HEK293 (cell line): ENCODE data around the gene GMEB2.

Experiments used
- CTCF ChIA-PET: fragments of 350-600 bp; formaldehyde crosslinking; extraction: SDS; loops from one replicate; lab custom pipeline; 2021; ENCODE audit warnings: antibody characterized with exemption; lab: Yijun Ruan, JAX
- POLR2A ChIA-PET: fragments of 300-600 bp; formaldehyde crosslinking; extraction: SDS; loops from one replicate; lab custom pipeline; 2020; ENCODE audit warnings: antibody characterized with exemption, inconsistent platforms; lab: Yijun Ruan, JAX
- H3K27ac ChIP-seq: fragments of 200-500 bp; sonication (Bioruptor generic); 2 replicates; pipeline ENCODE4 v1.5.1; 2014; ENCODE audit warnings: low read depth, low read length, control low read depth, inconsistent platforms; ENCODE audit errors: extremely low read depth
- H3K36me3 ChIP-seq, 2 experiments: fragments of 200-500 bp in 1 of 2; sonication (Bioruptor generic) in 1 of 2; 1 replicate in 1 of 2; 2 replicates in 1 of 2; pipeline ENCODE4 v1.5.1; 2014 to 2017; ENCODE audit warnings: inconsistent platforms in 2 of 2, low read length in 2 of 2; ENCODE audit not compliant: control insufficient read depth in 2 of 2, insufficient read depth in 1 of 2
- H3K4me1 ChIP-seq: fragments of 200-500 bp; sonication (Bioruptor generic); 2 replicates; pipeline ENCODE4 v1.5.1; 2014; ENCODE audit warnings: mild to moderate bottlenecking, low read length, inconsistent platforms; ENCODE audit not compliant: control insufficient read depth, insufficient read depth
- H3K4me3 ChIP-seq: 2 replicates; pipeline ENCODE4 v1.5.1; 2011; ENCODE audit warnings: low read depth, mild to moderate bottlenecking, control low read depth, low read length, moderate library complexity
- H3K9me3 ChIP-seq: fragments of 200-500 bp; sonication (Bioruptor generic); 2 replicates; pipeline ENCODE4 v1.5.1; 2014; ENCODE audit warnings: low read depth, low read length, inconsistent platforms; ENCODE audit not compliant: control insufficient read depth, insufficient read depth
- HOXD13 ChIP-seq: sonication (generic); formaldehyde crosslinking; IDR thresholded peaks from 2 replicates; pipeline ENCODE4 v1.8.0; 2022; ENCODE audit warnings: missing genetic modification reagents, borderline replicate concordance
- MEIS1 ChIP-seq: sonication (generic); formaldehyde crosslinking; IDR thresholded peaks from 2 replicates; pipeline ENCODE4 v1.8.1; 2022; ENCODE audit warnings: missing genetic modification reagents, mild to moderate bottlenecking, borderline replicate concordance
- MYNN ChIP-seq: fragments of 450-650 bp; formaldehyde crosslinking; IDR thresholded peaks from 2 replicates; pipeline ENCODE4 v1.5.1; 2016; ENCODE audit warnings: missing biosample characterization, missing genetic modification characterization, borderline replicate concordance
- ZIC2 ChIP-seq: fragments of 450-650 bp; formaldehyde crosslinking; IDR thresholded peaks from 2 replicates; pipeline ENCODE4 v1.5.1; 2016; ENCODE audit warnings: missing biosample characterization, missing genetic modification characterization
- ZNF114 ChIP-seq: fragments of 450-650 bp; formaldehyde crosslinking; IDR thresholded peaks from 2 replicates; pipeline ENCODE4 v1.5.0; 2017; ENCODE audit warnings: missing biosample characterization, missing genetic modification characterization
- ZNF133 ChIP-seq: fragments of 450-650 bp; formaldehyde crosslinking; IDR thresholded peaks from 2 replicates; pipeline ENCODE4 v1.5.1; 2016; ENCODE audit warnings: missing biosample characterization, missing genetic modification characterization
- ZNF146 ChIP-seq: fragments of 450-650 bp; formaldehyde crosslinking; IDR thresholded peaks from 2 replicates; pipeline ENCODE4 v1.5.1; 2016; ENCODE audit warnings: missing biosample characterization, missing genetic modification characterization
- ZNF184 ChIP-seq: fragments of 450-650 bp; IDR thresholded peaks from 2 replicates; pipeline ENCODE4 v1.5.1; 2018; ENCODE audit warnings: missing biosample characterization, mild to moderate bottlenecking, missing genetic modification characterization
- ZNF221 ChIP-seq: fragments of 450-650 bp; formaldehyde crosslinking; IDR thresholded peaks from 2 replicates; pipeline ENCODE4 v1.5.1; 2017; ENCODE audit warnings: missing biosample characterization, missing genetic modification characterization, borderline replicate concordance
- ZNF23 ChIP-seq: fragments of 450-650 bp; formaldehyde crosslinking; IDR thresholded peaks from 2 replicates; pipeline ENCODE4 v1.5.1; 2016; ENCODE audit warnings: missing biosample characterization, missing genetic modification characterization, borderline replicate concordance
- ZNF426 ChIP-seq: fragments of 450-650 bp; formaldehyde crosslinking; IDR thresholded peaks from 2 replicates; pipeline ENCODE4 v1.5.1; 2017; ENCODE audit warnings: missing biosample characterization, missing genetic modification characterization, mild to moderate bottlenecking, inconsistent platforms, moderate library complexity
- ZNF529 ChIP-seq: fragments of 450-650 bp; formaldehyde crosslinking; IDR thresholded peaks from 2 replicates; pipeline ENCODE4 v1.5.1; 2017; ENCODE audit warnings: missing genetic modification characterization, missing biosample characterization; ENCODE audit not compliant: insufficient replicate concordance
- ZNF548 ChIP-seq: fragments of 450-650 bp; formaldehyde crosslinking; IDR thresholded peaks from 2 replicates; pipeline ENCODE4 v1.5.1; 2016; ENCODE audit warnings: missing biosample characterization, missing genetic modification characterization
- ZNF558 ChIP-seq: fragments of 450-650 bp; formaldehyde crosslinking; IDR thresholded peaks from 2 replicates; pipeline ENCODE4 v1.5.1; 2016; ENCODE audit warnings: missing biosample characterization, missing genetic modification characterization
- ZNF596 ChIP-seq: fragments of 450-650 bp; IDR thresholded peaks from 2 replicates; pipeline ENCODE4 v1.5.0; 2018; ENCODE audit warnings: missing biosample characterization, mild to moderate bottlenecking, missing genetic modification characterization, moderate library complexity
- ZNF600 ChIP-seq: fragments of 450-650 bp; formaldehyde crosslinking; IDR thresholded peaks from 2 replicates; pipeline ENCODE4 v1.5.1; 2016; ENCODE audit warnings: missing biosample characterization, missing genetic modification characterization
- ZNF658 ChIP-seq: fragments of 450-650 bp; formaldehyde crosslinking; IDR thresholded peaks from 2 replicates; pipeline ENCODE4; 2016; ENCODE audit warnings: missing biosample characterization, missing genetic modification characterization
- ZNF785 ChIP-seq: fragments of 450-650 bp; formaldehyde crosslinking; IDR thresholded peaks from 2 replicates; pipeline ENCODE4 v1.5.1; 2016; ENCODE audit warnings: missing biosample characterization, missing genetic modification characterization
- ZNF792 ChIP-seq: fragments of 450-650 bp; formaldehyde crosslinking; IDR thresholded peaks from 2 replicates; pipeline ENCODE4 v1.5.1; 2016; ENCODE audit warnings: missing biosample characterization, missing genetic modification characterization
- ZSCAN30 ChIP-seq: fragments of 450-650 bp; IDR thresholded peaks from 2 replicates; pipeline ENCODE4 v1.5.1; 2018; ENCODE audit warnings: missing biosample characterization, mild to moderate bottlenecking, missing genetic modification characterization, moderate library complexity
- TF ChIP-seq, protein P1 (sequence below): fragments of 450-650 bp; formaldehyde crosslinking; IDR thresholded peaks from 2 replicates; pipeline ENCODE4 v1.5.1; 2016; ENCODE audit warnings: missing biosample characterization, missing genetic modification characterization
- TF ChIP-seq, protein P2 (sequence below): fragments of 450-650 bp; formaldehyde crosslinking; IDR thresholded peaks from 2 replicates; pipeline ENCODE4 v1.5.1; 2016; ENCODE audit warnings: missing biosample characterization, missing genetic modification characterization, borderline replicate concordance
- TF ChIP-seq, protein P3 (sequence below): fragments of 450-650 bp; formaldehyde crosslinking; IDR thresholded peaks from 2 replicates; pipeline ENCODE4 v1.5.1; 2016; ENCODE audit warnings: missing biosample characterization, missing genetic modification characterization

The GMEB2 gene

DNA sequence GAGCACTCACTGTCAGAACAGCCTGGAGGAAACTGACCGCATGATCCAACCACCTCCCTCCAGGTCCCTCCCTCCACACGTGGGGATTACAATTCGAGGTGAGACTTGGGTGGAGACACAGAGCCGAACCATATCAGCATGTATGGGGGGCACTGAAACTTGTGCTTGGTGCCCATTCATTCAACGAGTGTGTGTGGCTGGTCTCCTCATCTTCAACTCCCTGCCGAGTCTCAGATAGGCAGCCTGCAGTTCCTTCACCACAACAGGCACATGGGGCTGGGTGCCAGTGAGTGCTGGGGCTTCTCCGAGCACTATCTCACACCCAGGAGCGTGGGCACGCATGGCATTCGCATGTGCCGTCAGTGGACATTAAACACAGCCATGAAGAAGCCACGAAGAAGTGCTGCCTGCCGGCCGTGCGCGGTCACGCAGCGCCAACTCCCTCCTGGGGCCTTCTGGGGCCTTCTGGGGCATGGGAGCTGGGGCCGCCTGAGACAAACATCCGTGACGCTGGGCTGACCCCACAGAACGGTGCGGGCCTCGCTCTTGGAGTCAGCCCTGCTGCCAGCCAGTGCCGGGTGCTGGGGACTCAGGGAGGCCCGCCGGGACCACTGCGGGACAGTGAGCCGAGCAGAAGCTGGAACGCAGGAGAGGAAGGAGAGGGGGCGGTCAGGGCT lies 30.5 kb upstream of the GMEB2 start (continued):
- TF ChIP-seq ZNF529 (no peak), ZNF114 (tag by site-specific recombination) (no peak), ZNF792 (tag by site-specific recombination) (no peak), ZNF558 (no peak), ZSCAN30 (no peak), MEIS1 (CRISPR knock-in tag) (no peak), ZNF221 (tag by site-specific recombination) (no peak), ZNF184 (tag by site-specific recombination) (no peak)
- TF ChIP-seq, protein P1, sequence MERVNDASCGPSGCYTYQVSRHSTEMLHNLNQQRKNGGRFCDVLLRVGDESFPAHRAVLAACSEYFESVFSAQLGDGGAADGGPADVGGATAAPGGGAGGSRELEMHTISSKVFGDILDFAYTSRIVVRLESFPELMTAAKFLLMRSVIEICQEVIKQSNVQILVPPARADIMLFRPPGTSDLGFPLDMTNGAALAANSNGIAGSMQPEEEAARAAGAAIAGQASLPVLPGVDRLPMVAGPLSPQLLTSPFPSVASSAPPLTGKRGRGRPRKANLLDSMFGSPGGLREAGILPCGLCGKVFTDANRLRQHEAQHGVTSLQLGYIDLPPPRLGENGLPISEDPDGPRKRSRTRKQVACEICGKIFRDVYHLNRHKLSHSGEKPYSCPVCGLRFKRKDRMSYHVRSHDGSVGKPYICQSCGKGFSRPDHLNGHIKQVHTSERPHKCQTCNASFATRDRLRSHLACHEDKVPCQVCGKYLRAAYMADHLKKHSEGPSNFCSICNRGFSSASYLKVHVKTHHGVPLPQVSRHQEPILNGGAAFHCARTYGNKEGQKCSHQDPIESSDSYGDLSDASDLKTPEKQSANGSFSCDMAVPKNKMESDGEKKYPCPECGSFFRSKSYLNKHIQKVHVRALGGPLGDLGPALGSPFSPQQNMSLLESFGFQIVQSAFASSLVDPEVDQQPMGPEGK (tag by site-specific recombination), result 0 out of 2 replicates have a peak, but pooled peaks have one; percentile 9

DNA sequence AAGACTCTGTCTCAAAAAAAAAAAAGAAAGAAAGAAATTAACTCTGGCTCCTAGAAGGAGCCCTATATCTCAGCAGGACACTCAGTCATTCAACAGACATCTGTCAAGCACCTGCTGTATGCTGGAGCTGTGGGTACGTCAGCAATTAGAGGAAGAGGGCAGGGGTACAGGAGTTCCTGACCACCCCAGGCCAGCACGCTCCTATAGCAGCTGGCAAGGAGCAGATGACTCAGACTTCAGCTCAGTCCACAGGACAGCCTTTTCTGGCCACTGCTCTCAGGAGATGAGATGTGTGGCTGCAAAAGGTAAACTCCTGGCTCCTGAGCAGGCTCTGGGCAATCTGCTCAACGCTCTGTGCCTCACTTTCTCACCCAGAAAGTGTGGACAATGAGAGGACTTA lies 29.6 kb upstream of the GMEB2 start:
- Histone ChIP-seq H3K4me1 (no peaks in the 10 kb centered on the region; the same call in 1 of the 2 replicates), H3K4me3 (no peak overlapping the region), H3K36me3 (peaks cover 0 to 13% of the 10 kb centered on the region in 2 experiments; a peak in 1 of 3 replicates), H3K9me3 (no peaks in the 10 kb centered on the region), H3K27ac (no peak overlapping the region)
- ChIA-PET CTCF (no interaction called here), POLR2A (no interaction called here)
- TF ChIP-seq ZNF133 (tag by site-specific recombination) (no peak), HOXD13 (CRISPR knock-in tag) (no peak), ZIC2 (no peak), ZNF596 (no peak)

DNA sequence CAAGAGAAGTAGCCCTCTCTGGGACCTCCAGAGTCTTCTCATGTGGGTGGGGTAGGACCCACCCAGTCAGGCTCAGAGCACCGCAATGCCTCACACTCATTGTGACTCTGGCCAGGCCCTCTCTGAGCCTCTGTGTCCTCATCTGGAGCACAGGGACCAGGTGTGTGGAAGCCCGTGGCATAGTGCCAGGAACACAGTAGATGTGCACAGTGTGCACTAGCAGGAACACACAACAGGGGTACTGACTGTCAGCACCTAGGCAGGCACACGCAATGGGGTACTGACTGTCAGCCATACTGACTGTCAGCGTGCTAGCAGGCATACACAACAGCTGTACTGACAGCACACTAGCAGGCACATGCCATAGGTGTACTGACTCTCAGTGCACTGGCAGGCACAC lies 28.3 kb upstream of the GMEB2 start:
- Histone ChIP-seq H3K27ac (no peak overlapping the region), H3K4me3 (no peak overlapping the region), H3K4me1 (no peaks in the 10 kb centered on the region; the same call in 1 of the 2 replicates)
- TF ChIP-seq, protein P2, sequence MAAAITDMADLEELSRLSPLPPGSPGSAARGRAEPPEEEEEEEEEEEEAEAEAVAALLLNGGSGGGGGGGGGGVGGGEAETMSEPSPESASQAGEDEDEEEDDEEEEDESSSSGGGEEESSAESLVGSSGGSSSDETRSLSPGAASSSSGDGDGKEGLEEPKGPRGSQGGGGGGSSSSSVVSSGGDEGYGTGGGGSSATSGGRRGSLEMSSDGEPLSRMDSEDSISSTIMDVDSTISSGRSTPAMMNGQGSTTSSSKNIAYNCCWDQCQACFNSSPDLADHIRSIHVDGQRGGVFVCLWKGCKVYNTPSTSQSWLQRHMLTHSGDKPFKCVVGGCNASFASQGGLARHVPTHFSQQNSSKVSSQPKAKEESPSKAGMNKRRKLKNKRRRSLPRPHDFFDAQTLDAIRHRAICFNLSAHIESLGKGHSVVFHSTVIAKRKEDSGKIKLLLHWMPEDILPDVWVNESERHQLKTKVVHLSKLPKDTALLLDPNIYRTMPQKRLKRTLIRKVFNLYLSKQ (tag by site-specific recombination), result no peak
- TF ChIP-seq ZNF658 (tag by site-specific recombination), result no peak
- TF ChIP-seq, all 188 proteins: peak for 0
- H3K9me3 ChIP-seq, result no peaks in the 10 kb centered on the region
- peaks cover 0 to under 1% of the 10 kb centered on the region in 2 experiments; a peak in 1 of 3 replicates for H3K36me3 ChIP-seq
- CTCF ChIA-PET, result interaction anchor here (1.5 kb wide), 1 partner anchor 13 kb away, joined by 4 read pairs; no protein-coding TSS in a partner anchor
- POLR2A ChIA-PET, result no interaction called here

DNA sequence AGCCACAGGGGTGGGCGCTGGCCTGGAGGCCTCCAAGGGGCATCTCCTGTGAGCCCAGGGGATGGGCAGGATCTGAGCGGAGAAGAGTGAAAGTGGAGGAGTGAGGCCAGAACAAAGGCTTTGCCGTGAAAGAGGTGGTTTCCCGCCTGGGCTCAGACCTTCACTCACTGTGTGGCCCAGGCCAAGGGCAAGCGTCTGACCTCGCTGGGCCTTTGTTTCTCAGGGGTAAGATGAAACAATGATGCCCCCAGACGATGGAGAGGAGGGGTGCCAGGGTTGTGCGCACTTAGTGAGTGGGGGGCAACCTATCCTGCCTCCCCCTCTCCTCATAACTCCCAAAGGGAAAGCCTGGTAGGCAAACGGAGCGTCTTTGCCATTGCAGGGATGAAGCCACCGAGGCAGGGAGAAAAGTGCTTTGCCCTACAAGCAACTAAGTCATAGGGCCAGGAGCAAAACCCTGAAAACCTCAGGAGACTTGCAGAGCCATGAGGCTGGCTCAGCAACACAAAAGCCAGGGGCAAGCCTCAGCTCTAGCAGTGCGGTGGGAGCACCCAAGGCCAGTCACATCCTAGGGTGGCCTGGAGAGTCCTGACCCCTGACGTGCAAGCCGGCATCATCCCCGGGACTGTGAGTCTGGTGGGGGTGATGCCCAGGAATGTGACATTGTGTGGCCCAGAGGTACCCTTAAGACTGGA lies 27.2 kb upstream of the GMEB2 start:
- H3K27ac ChIP-seq, result no peak overlapping the region; the same call in 1 of the 2 replicates
- CTCF ChIA-PET, result no interaction called here
- POLR2A ChIA-PET, result interaction anchor here (1.0 to 1.5 kb wide), 5 partner anchors 8 to 80 kb away, joined by 3 to 17 read pairs (median 5); partner anchors contain the start of genes ARFRP1, GMEB2, HELZ2 and ZGPAT
- no peaks in the 10 kb centered on the region for H3K36me3 ChIP-seq
- no peaks in the 10 kb centered on the region for H3K9me3 ChIP-seq
- H3K4me1 ChIP-seq, result no peaks in the 10 kb centered on the region; the same call in 1 of the 2 replicates
- no peak overlapping the region for H3K4me3 ChIP-seq
- TF ChIP-seq ZNF23 (no peak), ZNF548 (tag by site-specific recombination) (no peak), ZNF146 (tag by site-specific recombination) (no peak), ZNF785 (tag by site-specific recombination) (no peak), ZNF600 (tag by site-specific recombination) (peak; percentile 43), MYNN (tag by site-specific recombination) (no peak), ZNF426 (tag by site-specific recombination) (no peak)
- TF ChIP-seq, protein P3, sequence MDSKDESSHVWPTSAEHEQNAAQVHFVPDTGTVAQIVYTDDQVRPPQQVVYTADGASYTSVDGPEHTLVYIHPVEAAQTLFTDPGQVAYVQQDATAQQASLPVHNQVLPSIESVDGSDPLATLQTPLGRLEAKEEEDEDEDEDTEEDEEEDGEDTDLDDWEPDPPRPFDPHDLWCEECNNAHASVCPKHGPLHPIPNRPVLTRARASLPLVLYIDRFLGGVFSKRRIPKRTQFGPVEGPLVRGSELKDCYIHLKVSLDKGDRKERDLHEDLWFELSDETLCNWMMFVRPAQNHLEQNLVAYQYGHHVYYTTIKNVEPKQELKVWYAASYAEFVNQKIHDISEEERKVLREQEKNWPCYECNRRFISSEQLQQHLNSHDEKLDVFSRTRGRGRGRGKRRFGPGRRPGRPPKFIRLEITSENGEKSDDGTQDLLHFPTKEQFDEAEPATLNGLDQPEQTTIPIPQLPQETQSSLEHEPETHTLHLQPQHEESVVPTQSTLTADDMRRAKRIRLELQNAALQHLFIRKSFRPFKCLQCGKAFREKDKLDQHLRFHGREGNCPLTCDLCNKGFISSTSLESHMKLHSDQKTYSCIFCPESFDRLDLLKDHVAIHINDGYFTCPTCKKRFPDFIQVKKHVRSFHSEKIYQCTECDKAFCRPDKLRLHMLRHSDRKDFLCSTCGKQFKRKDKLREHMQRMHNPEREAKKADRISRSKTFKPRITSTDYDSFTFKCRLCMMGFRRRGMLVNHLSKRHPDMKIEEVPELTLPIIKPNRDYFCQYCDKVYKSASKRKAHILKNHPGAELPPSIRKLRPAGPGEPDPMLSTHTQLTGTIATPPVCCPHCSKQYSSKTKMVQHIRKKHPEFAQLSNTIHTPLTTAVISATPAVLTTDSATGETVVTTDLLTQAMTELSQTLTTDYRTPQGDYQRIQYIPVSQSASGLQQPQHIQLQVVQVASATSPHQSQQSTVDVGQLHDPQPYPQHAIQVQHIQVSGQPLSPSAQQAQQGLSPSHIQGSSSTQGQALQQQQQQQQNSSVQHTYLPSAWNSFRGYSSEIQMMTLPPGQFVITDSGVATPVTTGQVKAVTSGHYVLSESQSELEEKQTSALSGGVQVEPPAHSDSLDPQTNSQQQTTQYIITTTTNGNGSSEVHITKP (tag by site-specific recombination), result no peak
